HepG2 (cell line): ENCODE measurements around the gene SLC7A8. TPM values are rescaled to one million over a fixed set of nuclear protein-coding genes. Genes with fewer than 3 reads are reported as not detected.

ENCODE experiments used
- ARHGAP35 ChIP-seq: sonication (generic); formaldehyde crosslinking; IDR thresholded peaks from 2 replicates; pipeline ENCODE4 v1.9.0; 2022; ENCODE audit warnings: mild to moderate bottlenecking, inconsistent platforms, moderate library complexity, missing genetic modification reagents, borderline replicate concordance
- FOXK1 ChIP-seq: sonication (generic); formaldehyde crosslinking; IDR thresholded peaks from 2 replicates; pipeline ENCODE4 v1.4.0; 2020; ENCODE audit warnings: low read depth, missing genetic modification reagents, borderline replicate concordance
- KDM3A ChIP-seq: IDR thresholded peaks from 2 replicates; pipeline ENCODE4 v1.6.1; 2018; ENCODE audit warnings: low read depth, missing compliant biosample characterization
- MED1 ChIP-seq: sonication (generic); formaldehyde crosslinking; IDR thresholded peaks from 2 replicates; pipeline ENCODE4 v1.4.0; 2020; ENCODE audit warnings: missing genetic modification reagents
- NFE2L1 ChIP-seq: sonication (generic); formaldehyde crosslinking; IDR thresholded peaks from 2 replicates; pipeline ENCODE4 v1.4.0; 2020; ENCODE audit warnings: missing genetic modification reagents, mild to moderate bottlenecking, borderline replicate concordance
- NFKB2 ChIP-seq: sonication (generic); formaldehyde crosslinking; IDR thresholded peaks from 2 replicates; pipeline ENCODE4 v1.4.0; 2020; ENCODE audit warnings: missing genetic modification reagents, borderline replicate concordance
- NFKBIZ ChIP-seq: IDR thresholded peaks from 2 replicates; pipeline ENCODE4 v1.6.1; 2018; ENCODE audit warnings: missing genetic modification reagents, missing compliant biosample characterization
- SMC3 ChIP-seq: IDR thresholded peaks from 2 replicates; pipeline ENCODE4 v1.6.1; 2011; ENCODE audit warnings: low read length, improper control_type of control experiment
- SNAPC2 ChIP-seq: sonication (generic); formaldehyde crosslinking; IDR thresholded peaks from 2 replicates; pipeline ENCODE4 v1.8.1; 2022; ENCODE audit warnings: mild to moderate bottlenecking, missing genetic modification reagents
- STAT5B ChIP-seq: sonication (generic); formaldehyde crosslinking; IDR thresholded peaks from 2 replicates; pipeline ENCODE4 v1.4.0; 2020; ENCODE audit warnings: missing genetic modification reagents
- TP53 ChIP-seq: sonication (generic); formaldehyde crosslinking; conservative IDR thresholded peaks from 2 replicates; pipeline ENCODE4 v1.4.0; 2020; ENCODE audit warnings: missing genetic modification reagents
- UBTF ChIP-seq: sonication (generic); formaldehyde crosslinking; IDR thresholded peaks from 2 replicates; pipeline ENCODE4 v1.4.0; 2020; ENCODE audit warnings: mild to moderate bottlenecking, missing genetic modification reagents
- ZFP36 ChIP-seq: fragments of 150-350 bp; IDR thresholded peaks from 2 replicates; pipeline ENCODE4 v1.6.1; 2018; ENCODE audit warnings: borderline replicate concordance, low read length, low read depth; ENCODE audit not compliant: partially characterized antibody
- ZFP37 ChIP-seq: sonication (generic); formaldehyde crosslinking; IDR thresholded peaks from 2 replicates; pipeline ENCODE4 v1.4.0; 2020; ENCODE audit warnings: missing genetic modification reagents, borderline replicate concordance
- ZNF12 ChIP-seq: sonication (generic); formaldehyde crosslinking; IDR thresholded peaks from 2 replicates; pipeline ENCODE4 v1.5.0; 2020; ENCODE audit warnings: missing genetic modification reagents
- ZNF18 ChIP-seq: sonication (generic); formaldehyde crosslinking; IDR thresholded peaks from 2 replicates; pipeline ENCODE4 v1.8.0; 2022; ENCODE audit warnings: mild to moderate bottlenecking, missing genetic modification reagents; ENCODE audit not compliant: insufficient replicate concordance
- ZNF20 ChIP-seq: sonication (generic); formaldehyde crosslinking; IDR thresholded peaks from 2 replicates; pipeline ENCODE4 v1.4.0; 2020; ENCODE audit warnings: mild to moderate bottlenecking, moderate library complexity, missing genetic modification reagents
- ZNF331 ChIP-seq: sonication (generic); formaldehyde crosslinking; IDR thresholded peaks from 2 replicates; pipeline ENCODE4 v1.4.0; 2020; ENCODE audit warnings: missing genetic modification reagents
- ZNF615 ChIP-seq: sonication (generic); formaldehyde crosslinking; IDR thresholded peaks from 2 replicates; pipeline ENCODE4 v1.5.0; 2020; ENCODE audit warnings: mild to moderate bottlenecking, missing genetic modification reagents, borderline replicate concordance
- ZNF737 ChIP-seq: sonication (generic); formaldehyde crosslinking; IDR thresholded peaks from 2 replicates; pipeline ENCODE4 v1.5.0; 2020; ENCODE audit warnings: missing genetic modification reagents, mild to moderate bottlenecking, borderline replicate concordance
- ZNF83 ChIP-seq: sonication (generic); formaldehyde crosslinking; IDR thresholded peaks from 2 replicates; pipeline ENCODE4 v1.4.0; 2020; ENCODE audit warnings: missing genetic modification reagents, mild to moderate bottlenecking, borderline replicate concordance
- ZNF879 ChIP-seq: sonication (generic); formaldehyde crosslinking; IDR thresholded peaks from 2 replicates; pipeline ENCODE4 v1.8.1; 2023; ENCODE audit warnings: missing genetic modification reagents
- polyA plus RNA-seq, 8 experiments: library from polyadenylated mRNA; depleted of rRNA in 3 of 8; stranded (reverse) in 7 of 8; unstranded in 1 of 8; fragments of >200 nt; fragmentation: Illumina TruSeq in 4 of 8; extraction: Trizol in 4 of 8; gene quantifications; 2 replicates each; pipeline versions ENCODE4 v1.2.1 to v1.2.3, GENCODE V29; 2011 to 2016; ENCODE audit warnings: low read depth in 4 of 8, missing spikeins in 1 of 8, mixed read lengths in 1 of 8; ENCODE audit not compliant: insufficient read depth in 1 of 8
- total RNA-seq, 5 experiments: library from RNA; depleted of rRNA; stranded (reverse); fragments of >200 nt; fragmentation: Illumina TruSeq; extraction: Trizol; gene quantifications; 2 replicates each; pipeline ENCODE4 v1.2.3, GENCODE V29; 2016; ENCODE audit warnings: low read depth in 1 of 5
- TF ChIP-seq, protein P1 (sequence below): fragments of 450-650 bp; IDR thresholded peaks from 2 replicates; pipeline ENCODE4 v1.6.1; 2017
- TF ChIP-seq, protein P2 (sequence below): sonication (generic); formaldehyde crosslinking; IDR thresholded peaks from 2 replicates; pipeline ENCODE4 v1.5.0; 2020; ENCODE audit warnings: missing genetic modification reagents

Gene SLC7A8
- total and polyA plus RNA-seq, 2 of the 13 experiments (the other 11 are each of a cell fraction or from before 2014, with no cell fraction given), result 0.25 TPM; not detected in 1

- TF ChIP-seq ZFP36 (peak; percentile 81), ZNF615 (CRISPR knock-in tag) (no peak), ZNF331 (CRISPR knock-in tag) (peak; percentile 93), TP53 (CRISPR knock-in tag) (no peak; the same call in 1 of the 2 replicates), SMC3 (peak; percentile 100), NFKBIZ (no peak; the same call in 1 of the 2 replicates), NFE2L1 (CRISPR knock-in tag) (no peak), ZNF20 (no peak), ARHGAP35 (peak; percentile 71; the same call in 1 of the 2 replicates), STAT5B (CRISPR knock-in tag) (peak; percentile 62; the same call in 1 of the 2 replicates), ZNF83 (CRISPR knock-in tag) (peak; percentile 43; the same call in 1 of the 2 replicates), ZNF18 (no peak), ZNF737 (CRISPR knock-in tag) (no peak), UBTF (CRISPR knock-in tag) (no peak), KDM3A (peak; percentile 99), FOXK1 (CRISPR knock-in tag) (peak; percentile 89; the same call in 1 of the 2 replicates), ZNF879 (CRISPR knock-in tag) (no peak), ZFP37 (peak; percentile 27; the same call in 1 of the 2 replicates), SNAPC2 (CRISPR knock-in tag) (peak; percentile 78; the same call in 1 of the 2 replicates), NFKB2 (CRISPR knock-in tag) (peak; percentile 90; the same call in 1 of the 2 replicates), MED1 (CRISPR knock-in tag) (peak; percentile 69), ZNF12 (CRISPR knock-in tag) (no peak)
- TF ChIP-seq, protein P1, sequence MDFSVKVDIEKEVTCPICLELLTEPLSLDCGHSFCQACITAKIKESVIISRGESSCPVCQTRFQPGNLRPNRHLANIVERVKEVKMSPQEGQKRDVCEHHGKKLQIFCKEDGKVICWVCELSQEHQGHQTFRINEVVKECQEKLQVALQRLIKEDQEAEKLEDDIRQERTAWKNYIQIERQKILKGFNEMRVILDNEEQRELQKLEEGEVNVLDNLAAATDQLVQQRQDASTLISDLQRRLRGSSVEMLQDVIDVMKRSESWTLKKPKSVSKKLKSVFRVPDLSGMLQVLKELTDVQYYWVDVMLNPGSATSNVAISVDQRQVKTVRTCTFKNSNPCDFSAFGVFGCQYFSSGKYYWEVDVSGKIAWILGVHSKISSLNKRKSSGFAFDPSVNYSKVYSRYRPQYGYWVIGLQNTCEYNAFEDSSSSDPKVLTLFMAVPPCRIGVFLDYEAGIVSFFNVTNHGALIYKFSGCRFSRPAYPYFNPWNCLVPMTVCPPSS, result no peak
- TF ChIP-seq, protein P2, sequence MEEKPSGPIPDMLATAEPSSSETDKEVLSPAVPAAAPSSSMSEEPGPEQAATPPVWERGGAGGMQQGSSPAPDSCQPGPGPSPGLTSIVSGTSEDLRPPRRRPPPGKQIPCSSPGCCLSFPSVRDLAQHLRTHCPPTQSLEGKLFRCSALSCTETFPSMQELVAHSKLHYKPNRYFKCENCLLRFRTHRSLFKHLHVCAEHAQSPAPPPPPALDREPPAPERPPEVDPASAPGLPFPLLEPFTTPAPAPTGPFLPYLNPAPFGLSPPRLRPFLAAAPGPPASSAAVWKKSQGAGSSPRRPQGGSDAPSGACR (CRISPR knock-in tag), result no peak
These were observed 62.8 kb downstream of the SLC7A8 start (continued) for GRCh38 chr14:23120541-23121251.
